Measurements from ENCODE around the gene CATSPERB. TPM values are rescaled to one million over a fixed set of nuclear protein-coding genes. Genes with fewer than 3 reads are reported as not detected.

The CATSPERB gene
- total RNA-seq, 1 experiment from 2014 or later, result not detected

Other genes starting within 250 kb of the CATSPERB start
- 53.1 and 53.2 TPM in 2 replicates for gene PPP4R3A, start 221.8 kb downstream of the CATSPERB start, total RNA-seq (2014; rRNA removed)
- 0.19 TPM in 1 of 2 replicates, not detected in the other for gene TC2N, start 135.4 kb upstream of the CATSPERB start, total RNA-seq (2014; rRNA removed)
- gene FBLN5, start 215.6 kb upstream of the CATSPERB start, total RNA-seq (2014; rRNA removed), result 20.0 TPM in 2 replicates

Measured in LHCN-M2 (cell line).